Measurements from ENCODE around the gene TTC21A. TPM values are rescaled to one million over a fixed set of nuclear protein-coding genes. Genes with fewer than 3 reads are reported as not detected.

The TTC21A gene
- total and polyA plus RNA-seq, 11 donors = 0.72 to 4.8 (median 1.9) TPM

DNA sequence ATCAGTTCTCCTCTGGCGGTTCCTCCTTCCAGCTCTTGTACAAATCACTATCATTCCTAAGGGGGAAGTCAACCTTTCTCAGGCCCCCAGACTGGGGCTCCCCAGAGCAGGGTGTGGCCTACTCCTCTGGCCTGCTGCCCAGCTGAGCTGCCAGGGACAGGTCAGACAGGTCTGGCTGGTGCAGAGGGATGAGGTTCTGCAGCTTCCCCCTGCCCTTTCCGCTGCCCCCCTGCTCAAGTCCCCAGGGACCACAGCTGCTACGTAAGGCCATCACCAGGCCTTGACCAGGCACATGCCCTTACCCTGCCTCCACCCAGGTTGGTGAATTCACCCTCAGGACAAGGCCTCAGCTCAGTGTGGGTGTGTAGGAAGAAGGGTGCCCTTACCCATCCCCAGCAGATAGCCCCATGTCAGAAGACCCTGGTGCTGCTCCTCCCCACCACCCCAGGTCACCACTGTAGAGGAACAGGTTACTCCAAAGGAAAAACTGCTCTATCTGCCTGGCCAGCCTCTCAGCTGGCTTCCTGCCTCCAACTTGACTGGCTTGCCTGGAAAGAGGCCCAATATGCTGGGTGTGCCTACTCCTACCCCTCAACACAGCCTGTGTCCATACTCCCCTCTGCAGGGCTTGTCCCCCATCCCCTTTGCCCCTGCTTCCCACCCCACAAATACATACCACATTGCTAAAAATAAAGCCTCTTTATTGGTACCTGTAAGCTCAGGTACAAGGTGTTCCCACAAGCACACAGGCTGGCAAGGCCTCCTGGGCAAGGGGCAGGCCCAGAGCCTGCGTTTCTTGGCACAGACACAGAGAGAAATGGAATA, 33.9 kb downstream of the TTC21A start:
- H3K9me3 ChIP-seq = no peaks in the 10 kb centered on the region
- TF ChIP-seq CTCF (IDR thresholded peaks at IDR 0.05) = no peak
- no peak for TF ChIP-seq POLR2A (IDR thresholded peaks at IDR 0.05)
- ATAC-seq (peak; percentile 45 to 59 (median 52)), DNase-seq (peak in 4 of 5 donors; percentile 55 to 78 (median 74))
- no peaks in the 10 kb centered on the region for H3K27me3 ChIP-seq
- H3K4me1 ChIP-seq = peaks cover 18 to 75% (median 45%) of the 10 kb centered on the region in 12 donors
- whole genome bisulfite sequencing, 4 donors = 21 to 41% (median 32%) methylated on average over 3 to 4 of the region's 4 CpGs
- H3K27ac ChIP-seq = peak overlapping the region; percentile 4 to 60 (median 38)
- intact Hi-C loops (cut with DNase I) = loop anchor here in 1 of 10 donors (5.0 kb wide), 1 partner anchor 41 kb away; no protein-coding TSS in a partner anchor
- H3K4me3 ChIP-seq = no peak overlapping the region
- H3K36me3 ChIP-seq = peaks cover 15 to 74% (median 58%) of the 10 kb centered on the region in 9 donors

DNA sequence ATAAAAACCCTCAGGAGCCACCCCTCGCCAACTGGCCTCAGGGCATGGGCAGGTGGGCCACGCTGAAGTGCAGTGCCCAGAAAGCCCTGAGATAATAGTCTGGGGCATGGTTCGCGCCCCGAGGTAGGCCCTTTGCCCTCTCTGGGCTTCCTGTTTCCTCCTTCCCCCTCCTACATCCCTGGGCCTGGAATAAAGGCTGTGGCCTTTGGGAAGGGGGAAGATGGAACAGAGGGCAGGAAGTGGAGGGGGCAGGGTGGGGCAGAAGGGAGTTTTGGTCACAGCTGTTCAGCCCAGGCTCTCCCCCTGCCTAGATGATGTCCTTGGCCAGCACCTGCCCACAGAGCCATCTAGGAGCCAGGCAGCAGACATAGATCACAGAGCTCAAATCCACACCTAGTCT, 34.6 kb downstream of the TTC21A start:
- peaks cover 24 to 75% (median 52%) of the 10 kb centered on the region in 12 donors for H3K4me1 ChIP-seq
- no peak overlapping the region for H3K4me3 ChIP-seq
- DNase-seq (no peak), ATAC-seq (peak in 2 of 4 donors; percentile 4 to 29)
- no peaks in the 10 kb centered on the region for H3K9me3 ChIP-seq
- H3K36me3 ChIP-seq = peaks cover 15 to 77% (median 59%) of the 10 kb centered on the region in 9 donors
- WGBS, 4 donors = 39 to 63% (median 58%) methylated on average over 5 of the region's 5 CpGs
- intact Hi-C loops (cut with DNase I) = loop anchor here in 1 of 10 donors (5.0 kb wide), 1 partner anchor 40 kb away; no protein-coding TSS in a partner anchor
- TF ChIP-seq POLR2A (IDR thresholded peaks at IDR 0.05) = no peak
- no peak for TF ChIP-seq CTCF (IDR thresholded peaks at IDR 0.05)
- H3K27me3 ChIP-seq = no peaks in the 10 kb centered on the region
- H3K27ac ChIP-seq = peak overlapping the region in 11 of 12 donors; percentile 4 to 60 (median 32)

- H3K9me3 ChIP-seq = no peaks in the 10 kb centered on the region
- no peak overlapping the region for H3K4me3 ChIP-seq
- 70 to 77% (median 76%) methylated on average over 13 to 14 of the region's 14 CpGs for WGBS, 4 donors
- H3K27me3 ChIP-seq = no peaks in the 10 kb centered on the region
- H3K4me1 ChIP-seq = peaks cover 33 to 82% (median 64%) of the 10 kb centered on the region in 12 donors
- intact Hi-C loops (cut with DNase I) = loop anchor here in 1 of 10 donors (5.0 kb wide), 1 partner anchor 39 kb away; no protein-coding TSS in a partner anchor
- TF ChIP-seq POLR2A (IDR thresholded peaks at IDR 0.05) = no peak
- TF ChIP-seq CTCF (IDR thresholded peaks at IDR 0.05) = no peak
- DNase-seq (no peak), ATAC-seq (no peak)
- peaks cover 15 to 74% (median 59%) of the 10 kb centered on the region in 9 donors for H3K36me3 ChIP-seq
- peak overlapping the region in 1 of 12 donors; percentile 55 for H3K27ac ChIP-seq
Measured at GRCh38 chr3:39143051-39143885, 35.8 kb downstream of the TTC21A start.
